HG02870 (cell line): Measurements from ENCODE around the gene TNFSF4.

Experiments
- ATAC-seq: cut with Tn5 transposase; IDR thresholded peaks from one replicate; pipeline ENCODE4 v1.9.1; 2021; ENCODE audit warnings: mild to moderate bottlenecking, moderate library complexity; ENCODE audit not compliant: unreplicated experiment

Gene TNFSF4

GRCh38 chr1:173212952-173213491 lies 5.9 kb upstream of the TNFSF4 start:
- peak; percentile 85 for ATAC-seq

- no peak for ATAC-seq
These were observed 3.6 kb upstream of the TNFSF4 start for GRCh38 chr1:173210716-173211231.

GRCh38 chr1:173210283-173210682 lies 3.2 kb upstream of the TNFSF4 start:
- ATAC-seq, result no peak

- no peak for ATAC-seq
These were observed 1.7 kb upstream of the TNFSF4 start for GRCh38 chr1:173208868-173209267.

- ATAC-seq, result no peak
These were observed 1.0 kb upstream of the TNFSF4 start for GRCh38 chr1:173208146-173208545.

GRCh38 chr1:173205146-173206051 lies 1.7 kb downstream of the TNFSF4 start:
- peak; percentile 47 for ATAC-seq

- no peak for ATAC-seq
These were observed 2.4 kb downstream of the TNFSF4 start for GRCh38 chr1:173204693-173205092.

GRCh38 chr1:173202424-173203145 lies 4.5 kb downstream of the TNFSF4 start:
- no peak for ATAC-seq

GRCh38 chr1:173201969-173202368 lies 5.2 kb downstream of the TNFSF4 start:
- ATAC-seq, result no peak

GRCh38 chr1:173195596-173196088 lies 11.5 kb downstream of the TNFSF4 start:
- no peak for ATAC-seq

GRCh38 chr1:173193639-173194038 lies 13.5 kb downstream of the TNFSF4 start:
- no peak for ATAC-seq

GRCh38 chr1:173191011-173191705 lies 16.0 kb downstream of the TNFSF4 start:
- ATAC-seq, result no peak

GRCh38 chr1:173190101-173190936 lies 16.8 kb downstream of the TNFSF4 start:
- no peak for ATAC-seq

- no peak for ATAC-seq
These were observed 19.4 kb downstream of the TNFSF4 start for GRCh38 chr1:173187671-173188237.

GRCh38 chr1:173181791-173182190 lies 25.3 kb downstream of the TNFSF4 start:
- ATAC-seq, result no peak

- ATAC-seq, result no peak
These were observed 30.9 kb downstream of the TNFSF4 start for GRCh38 chr1:173176246-173176645.

GRCh38 chr1:173175514-173176145 lies 31.5 kb downstream of the TNFSF4 start:
- ATAC-seq, result no peak

GRCh38 chr1:173173388-173173787 lies 33.7 kb downstream of the TNFSF4 start:
- no peak for ATAC-seq

- no peak for ATAC-seq
These were observed 36.0 kb downstream of the TNFSF4 start for GRCh38 chr1:173171152-173171551.
